Mammary epithelial cell (primary cell): ENCODE results near the gene MRPS2.

ENCODE experiments used
- CTCF ChIP-seq, 2 donors: IDR thresholded peaks in 1 of 2; conservative IDR thresholded peaks in 1 of 2; 2 replicates each; pipeline ENCODE4 v1.5.1; 2011 to 2012; ENCODE audit warnings: inconsistent platforms in 2 of 2, low read length in 2 of 2, mild to moderate bottlenecking in 2 of 2, control low read depth in 1 of 2, low read depth in 1 of 2; ENCODE audit not compliant: insufficient read depth in 1 of 2; ENCODE audit errors: extremely low read depth in 1 of 2
- EZH2 ChIP-seq: IDR thresholded peaks from 2 replicates; pipeline ENCODE4 v1.6.1; 2012; ENCODE audit warnings: low read length, inconsistent platforms, borderline replicate concordance

GRCh38 chr9:135450956-135451355, 49.5 kb upstream of the MRPS2 start:
- no peak for TF ChIP-seq CTCF (conservative IDR thresholded peaks at IDR 0.05 in 1 of 2, IDR thresholded peaks at IDR 0.05 in 1 of 2; ENCODE audit: extremely low read depth in 1 of 2, insufficient read depth in 1 of 2, low read depth in 1 of 2, low read length in 2 of 2)
- TF ChIP-seq EZH2, result no peak
